Large intestine (tissue), 3 donors: ENCODE measurements around the gene RERE. TPM values are rescaled to one million over a fixed set of nuclear protein-coding genes. Genes with fewer than 3 reads are reported as not detected.

Experiments used
- DNase-seq, 2 donors: peaks; one replicate each; pipeline versions ENCODE4 v3.0.0 to v3.0.0-alpha.2; 2013
- H3K27ac ChIP-seq: one replicate; pipeline ENCODE4 v1.5.1; 2013; ENCODE audit warnings: low read length
- H3K27me3 ChIP-seq: 2 replicates; pipeline ENCODE4 v1.6.1; 2013; ENCODE audit warnings: low read length; ENCODE audit not compliant: control insufficient read depth, insufficient read depth
- H3K36me3 ChIP-seq: 2 replicates; pipeline ENCODE4 v1.6.1; 2013; ENCODE audit warnings: low read length; ENCODE audit not compliant: control insufficient read depth, insufficient read depth
- H3K4me1 ChIP-seq: one replicate; pipeline ENCODE4 v1.6.1; 2013; ENCODE audit warnings: low read length; ENCODE audit not compliant: control insufficient read depth, insufficient read depth
- H3K4me3 ChIP-seq: one replicate; pipeline ENCODE4 v1.5.1; 2013; ENCODE audit warnings: low read length
- H3K9me3 ChIP-seq: one replicate; pipeline ENCODE4 v1.6.1; 2013; ENCODE audit warnings: mild to moderate bottlenecking, low read depth, low read length, moderate library complexity; ENCODE audit not compliant: control insufficient read depth
- WGBS: methylation state at CpG from one replicate; pipeline ENCODE4 v1.1.5; 2013; ENCODE audit warnings: low lambda C conversion rate; ENCODE audit not compliant: insufficient coverage; 5-methylcytosine and 5-hydroxymethylcytosine counted together
- polyA plus RNA-seq: library from polyadenylated mRNA; unstranded; fragments of 120-200 nt; gene quantifications from one replicate; pipeline ENCODE4 v1.2.1, GENCODE V29; 2013

RERE gene
- polyA plus RNA-seq, 1 donor: 62.3 TPM

GRCh38 chr1:8646189-8646588, 171.3 kb downstream of the RERE start:
- H3K4me1 ChIP-seq: no peaks in the 10 kb centered on the region
- WGBS: no CpG with 5 or more reads among the region's 6 CpGs
- no peak overlapping the region for H3K4me3 ChIP-seq

DNA sequence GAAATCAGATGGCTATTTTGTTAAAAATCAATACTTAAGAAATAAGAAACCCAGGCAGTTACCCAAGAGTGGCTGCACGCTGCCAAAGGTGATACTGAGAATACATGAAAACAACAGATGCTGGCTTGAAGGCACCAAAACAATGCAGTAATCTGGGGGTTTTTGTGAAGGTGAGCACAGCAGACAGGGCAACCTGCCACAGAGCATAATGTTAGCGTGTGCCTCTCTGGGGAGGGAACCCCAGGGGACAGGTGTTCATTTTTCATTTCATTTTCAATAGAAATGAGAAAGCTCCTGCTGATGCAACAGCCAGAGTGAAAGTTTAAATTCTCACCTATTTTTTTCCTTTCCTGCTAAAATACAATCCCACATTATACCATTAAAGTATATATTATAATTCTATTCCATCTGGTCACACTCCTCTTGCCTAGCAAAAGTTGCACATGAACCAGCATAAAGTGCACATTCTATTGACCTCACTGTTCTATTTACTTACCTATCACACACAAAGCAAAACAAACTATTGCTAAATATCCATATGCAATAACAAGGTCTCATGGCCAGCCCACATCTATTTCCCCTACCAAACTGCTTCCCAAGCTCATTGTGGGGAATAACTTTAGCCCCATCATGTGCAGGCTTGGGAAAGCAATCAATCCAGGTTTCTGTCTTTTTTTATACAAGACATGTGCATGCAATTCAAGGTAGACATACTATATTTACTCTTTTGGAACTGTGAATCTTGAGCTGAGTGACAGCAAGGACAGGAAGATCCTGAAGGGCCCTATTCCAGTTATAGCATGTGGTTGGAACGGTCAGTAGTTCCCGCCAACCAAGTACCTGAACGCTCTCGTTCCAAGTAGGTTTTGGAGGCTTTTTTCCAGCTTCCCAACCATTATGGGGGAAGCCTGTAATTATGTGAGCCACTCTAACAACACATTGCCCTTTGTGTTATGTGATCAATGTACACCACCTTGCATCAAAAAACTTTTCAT, 173.6 kb downstream of the RERE start:
- H3K4me1 ChIP-seq: no peaks in the 10 kb centered on the region
- no peaks in the 10 kb centered on the region for H3K36me3 ChIP-seq
- no peak for DNase-seq
- no peaks in the 10 kb centered on the region for H3K9me3 ChIP-seq
- H3K4me3 ChIP-seq: no peak overlapping the region
- WGBS: no CpG with 5 or more reads among the region's 6 CpGs
- H3K27ac ChIP-seq: no peak overlapping the region
- H3K27me3 ChIP-seq: no peaks in the 10 kb centered on the region

More at GRCh38 chr1:8646189-8646588, 171.3 kb downstream of the RERE start:
- Histone ChIP-seq H3K27me3 (no peaks in the 10 kb centered on the region), H3K27ac (no peak overlapping the region), H3K36me3 (no peaks in the 10 kb centered on the region), H3K9me3 (no peaks in the 10 kb centered on the region)
- no peak for DNase-seq

DNA sequence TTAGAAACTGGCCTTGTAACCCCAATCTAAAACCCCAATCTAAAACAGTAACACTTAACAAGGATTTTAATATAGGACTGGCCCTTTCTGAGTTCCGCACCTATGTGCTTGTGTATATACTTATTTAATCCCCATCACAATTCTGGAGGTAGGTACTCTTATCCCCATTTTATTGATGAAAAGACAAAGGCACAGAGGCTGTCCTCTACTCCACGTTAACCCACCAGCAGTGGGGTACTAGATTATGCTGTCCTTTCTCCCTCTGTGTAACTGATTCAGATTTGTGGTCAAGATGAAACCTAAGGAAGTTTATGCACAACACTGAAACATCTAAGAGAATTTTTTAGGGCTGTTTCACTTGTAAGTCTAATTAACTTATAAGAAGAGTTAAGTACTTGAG, 175.3 kb downstream of the RERE start:
- no peak for DNase-seq
- H3K4me3 ChIP-seq: no peak overlapping the region
- no peaks in the 10 kb centered on the region for H3K36me3 ChIP-seq
- no peaks in the 10 kb centered on the region for H3K9me3 ChIP-seq
- H3K4me1 ChIP-seq: no peaks in the 10 kb centered on the region
- no peak overlapping the region for H3K27ac ChIP-seq
- no peaks in the 10 kb centered on the region for H3K27me3 ChIP-seq
- WGBS: no CpG with 5 or more reads among the region's 2 CpGs

DNA sequence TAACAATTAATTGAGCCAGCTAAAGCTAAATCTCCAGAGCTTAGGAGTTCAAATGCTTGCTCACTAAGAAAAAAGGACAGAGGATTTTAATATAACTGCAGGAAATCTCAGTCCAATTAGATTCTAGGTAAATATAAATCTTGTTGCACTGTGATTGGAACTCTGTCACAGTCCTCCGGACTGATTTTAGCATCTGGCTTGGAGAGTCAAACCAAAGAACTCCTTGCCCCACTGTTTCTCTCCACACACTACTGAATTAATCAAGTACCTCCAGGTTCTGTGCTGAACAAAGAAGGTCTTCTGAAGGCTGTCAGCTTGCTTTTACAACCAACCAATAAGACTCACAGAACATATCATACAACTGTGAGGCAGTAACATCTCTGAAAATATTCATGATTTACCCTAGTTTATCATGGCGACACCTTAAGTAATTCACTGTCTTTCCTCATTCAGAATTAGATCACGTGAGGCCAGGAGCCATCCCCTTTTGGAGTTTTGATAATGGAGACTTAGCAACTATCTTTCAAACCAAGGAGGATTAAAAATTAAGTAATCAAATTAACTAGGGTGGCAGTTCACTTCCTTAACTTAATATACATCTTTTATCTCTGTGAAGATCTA, 176.0 kb downstream of the RERE start:
- no peak overlapping the region for H3K27ac ChIP-seq
- H3K4me3 ChIP-seq: no peak overlapping the region
- no peaks in the 10 kb centered on the region for H3K36me3 ChIP-seq
- no CpG with 5 or more reads among the region's 3 CpGs for WGBS
- no peak for DNase-seq
- H3K27me3 ChIP-seq: no peaks in the 10 kb centered on the region
- H3K4me1 ChIP-seq: no peaks in the 10 kb centered on the region
- H3K9me3 ChIP-seq: no peaks in the 10 kb centered on the region

DNA sequence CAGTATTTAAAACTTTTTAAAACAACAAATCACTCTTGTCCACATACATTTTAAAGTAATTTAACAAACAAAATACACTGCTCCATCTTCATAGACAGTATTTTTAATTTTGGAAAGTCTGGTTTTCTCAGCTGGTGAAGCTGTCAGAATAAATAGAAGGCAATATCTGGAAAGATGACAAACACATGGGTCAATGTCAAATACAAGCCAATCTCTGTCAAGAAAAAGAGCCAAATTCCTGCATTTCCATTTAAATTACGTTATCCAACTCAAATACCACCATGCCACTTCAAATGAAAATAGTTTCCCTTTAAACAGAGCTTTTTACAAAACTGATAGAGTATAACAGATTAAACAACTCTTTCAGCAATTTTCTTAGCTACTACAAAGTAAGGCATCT, 176.5 kb downstream of the RERE start:
- DNase-seq: no peak
- 83% methylated on average over 1 of the region's 1 CpG for WGBS
- Histone ChIP-seq H3K4me3 (no peak overlapping the region), H3K4me1 (no peaks in the 10 kb centered on the region), H3K27ac (no peak overlapping the region), H3K36me3 (no peaks in the 10 kb centered on the region), H3K9me3 (no peaks in the 10 kb centered on the region), H3K27me3 (no peaks in the 10 kb centered on the region)

- 100% methylated on average over 2 of the region's 5 CpGs for WGBS
- Histone ChIP-seq H3K36me3 (no peaks in the 10 kb centered on the region), H3K27ac (no peak overlapping the region), H3K4me1 (no peaks in the 10 kb centered on the region), H3K27me3 (no peaks in the 10 kb centered on the region), H3K4me3 (no peak overlapping the region), H3K9me3 (no peaks in the 10 kb centered on the region)
- DNase-seq: no peak
Observed at GRCh38 chr1:8639148-8639547, 178.3 kb downstream of the RERE start.

GRCh38 chr1:8633741-8634501, 183.5 kb downstream of the RERE start:
- Histone ChIP-seq H3K4me1 (no peaks in the 10 kb centered on the region), H3K27me3 (no peaks in the 10 kb centered on the region)
- no CpG with 5 or more reads among the region's 5 CpGs for WGBS

DNA sequence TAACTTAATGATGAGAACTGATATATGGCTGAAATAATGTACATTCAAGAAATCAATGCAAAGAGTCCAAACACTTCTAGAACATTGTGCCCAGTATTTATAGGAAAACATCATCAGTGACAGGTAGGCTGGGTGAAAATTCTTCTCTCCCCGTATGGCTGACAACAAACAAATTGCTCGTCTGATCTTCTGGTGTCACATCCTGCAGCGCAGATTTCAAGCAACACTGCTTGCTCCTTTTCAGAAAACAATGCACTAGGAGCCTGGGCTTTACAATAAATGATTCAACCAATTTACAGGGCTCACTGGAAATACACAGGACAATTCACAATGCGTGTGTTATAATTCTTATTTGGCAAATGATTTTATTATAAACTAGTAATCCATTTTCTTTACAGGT, 185.3 kb downstream of the RERE start:
- 67% methylated on average over 1 of the region's 4 CpGs for WGBS
- no peaks in the 10 kb centered on the region for H3K4me1 ChIP-seq
- no peaks in the 10 kb centered on the region for H3K9me3 ChIP-seq
- H3K4me3 ChIP-seq: no peak overlapping the region
- H3K27me3 ChIP-seq: no peaks in the 10 kb centered on the region
- H3K36me3 ChIP-seq: peaks cover 3% of the 10 kb centered on the region
- no peak for DNase-seq
- no peak overlapping the region for H3K27ac ChIP-seq

More at GRCh38 chr1:8633741-8634501, 183.5 kb downstream of the RERE start:
- Histone ChIP-seq H3K36me3 (peaks cover 3% of the 10 kb centered on the region), H3K27ac (no peak overlapping the region), H3K9me3 (no peaks in the 10 kb centered on the region), H3K4me3 (no peak overlapping the region)
- DNase-seq: no peak

DNA sequence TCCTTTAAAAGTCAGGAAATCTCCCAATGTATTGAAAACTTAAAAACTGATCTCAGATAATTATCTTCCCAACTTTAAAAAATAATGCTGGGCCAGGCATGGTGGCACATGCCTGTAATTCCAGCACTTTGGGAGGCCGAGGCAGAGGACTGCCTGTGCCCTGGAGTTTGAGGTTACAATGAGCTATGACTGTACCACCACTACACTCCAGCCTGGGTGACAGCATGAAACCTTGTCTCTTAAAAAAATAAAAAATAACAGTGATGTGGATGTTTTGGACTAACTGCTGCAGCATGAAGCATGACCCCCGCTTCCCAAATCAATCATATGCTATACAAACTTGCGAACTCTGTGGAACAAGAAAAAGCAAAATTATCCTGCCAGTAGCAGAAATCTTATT, 186.3 kb downstream of the RERE start:
- no peak for DNase-seq
- Histone ChIP-seq H3K4me3 (no peak overlapping the region), H3K27me3 (no peaks in the 10 kb centered on the region), H3K27ac (no peak overlapping the region), H3K4me1 (no peaks in the 10 kb centered on the region), H3K9me3 (no peaks in the 10 kb centered on the region), H3K36me3 (peaks cover 3% of the 10 kb centered on the region)
- WGBS: no CpG with 5 or more reads among the region's 3 CpGs
